Endometrial microvascular endothelial cells (primary cell): ENCODE data around the gene TMCO4. TPM values are rescaled to one million over a fixed set of nuclear protein-coding genes. Genes with fewer than 3 reads are reported as not detected.

Experiments used
- in situ Hi-C: cut with HindIII; loops from 2 replicates; pipeline ENCODE4 v1.10.0; 2017; ENCODE audit warnings: low sequenced_read_pairs, low pct_unique_long_range_greater_than_20kb; ENCODE audit errors: inconsistent ontology term
- total RNA-seq: library from RNA; depleted of rRNA; stranded (reverse); fragments of >200 nt; gene quantifications from one replicate; pipeline ENCODE4 v1.2.3, GENCODE V29; 2015; ENCODE audit errors: inconsistent ontology term

Gene TMCO4
- total RNA-seq, 1 donor from 2014 or later, result 18.0 TPM

DNA sequence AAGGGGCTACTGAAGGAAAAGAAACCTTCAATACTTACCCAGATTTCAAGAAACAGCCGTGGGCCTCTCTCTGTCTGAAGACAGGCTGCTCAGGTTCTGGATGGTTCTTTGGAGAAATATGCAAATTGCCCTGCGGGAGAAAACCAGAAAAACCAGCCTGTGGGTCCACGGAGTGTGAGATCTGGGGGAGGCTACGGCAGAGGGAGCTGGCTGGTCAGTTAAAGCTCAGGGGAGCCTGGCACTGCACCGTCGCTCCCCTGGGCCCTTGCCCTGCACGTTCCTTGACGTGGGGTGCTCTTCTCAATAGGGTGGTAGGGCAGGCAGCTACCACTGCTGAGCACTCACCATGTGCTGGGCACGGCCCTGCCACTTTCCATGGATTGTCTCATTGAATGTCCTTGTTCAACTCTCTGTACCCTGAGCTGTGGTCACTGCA is 12.7 kb downstream of the TMCO4 start:
- in situ Hi-C loops, result no loop called here

DNA sequence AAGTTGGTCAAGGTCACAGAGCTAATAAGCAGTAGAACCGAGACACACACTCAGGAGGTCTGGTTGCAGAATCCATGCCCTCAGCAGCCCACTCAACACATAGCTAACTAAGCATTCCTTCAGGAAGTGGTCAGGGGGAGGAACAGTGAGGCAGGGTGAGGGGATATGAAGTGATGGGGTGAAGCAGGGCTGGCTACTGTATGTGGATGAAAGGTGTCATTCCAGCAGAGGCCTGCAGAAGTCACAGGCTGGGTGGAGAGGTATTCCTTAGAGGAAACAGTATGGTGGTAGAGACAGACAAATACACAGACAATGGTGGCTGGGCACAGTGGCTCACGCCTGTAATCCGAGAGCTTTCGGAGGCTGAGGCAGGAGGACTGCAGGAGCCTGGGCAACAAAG is 14.1 kb downstream of the TMCO4 start:
- in situ Hi-C loops, result no loop called here

DNA sequence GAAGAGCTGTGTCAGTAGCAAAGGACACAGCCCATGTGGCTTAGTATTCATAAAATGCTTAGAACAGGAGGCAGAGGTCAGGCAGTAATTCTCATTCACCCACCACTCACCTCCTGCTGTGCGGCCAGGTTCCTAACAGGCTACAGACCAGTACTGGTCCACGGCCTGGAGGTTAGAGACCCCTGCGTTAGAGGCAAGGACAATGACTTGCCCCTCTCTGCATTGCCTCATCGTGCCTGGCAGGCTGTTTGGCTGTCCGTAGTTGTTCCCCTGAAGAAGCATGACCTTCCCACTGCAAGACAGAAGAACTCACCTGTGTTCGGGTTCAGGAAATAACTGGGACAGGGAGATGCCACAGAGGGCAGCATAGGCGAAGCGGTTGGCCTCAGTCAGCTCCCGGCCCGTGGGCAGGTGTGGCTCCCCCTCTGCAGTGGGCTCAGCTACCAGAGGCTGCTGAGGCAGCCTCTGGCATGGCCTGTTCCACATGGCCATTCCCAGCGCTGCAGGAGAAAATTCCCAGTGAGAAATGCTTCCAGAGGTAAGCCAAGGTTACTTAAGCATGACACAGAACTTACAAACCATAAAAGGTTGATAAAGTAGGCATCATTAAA is 19.3 kb downstream of the TMCO4 start:
- in situ Hi-C loops, result no loop called here

DNA sequence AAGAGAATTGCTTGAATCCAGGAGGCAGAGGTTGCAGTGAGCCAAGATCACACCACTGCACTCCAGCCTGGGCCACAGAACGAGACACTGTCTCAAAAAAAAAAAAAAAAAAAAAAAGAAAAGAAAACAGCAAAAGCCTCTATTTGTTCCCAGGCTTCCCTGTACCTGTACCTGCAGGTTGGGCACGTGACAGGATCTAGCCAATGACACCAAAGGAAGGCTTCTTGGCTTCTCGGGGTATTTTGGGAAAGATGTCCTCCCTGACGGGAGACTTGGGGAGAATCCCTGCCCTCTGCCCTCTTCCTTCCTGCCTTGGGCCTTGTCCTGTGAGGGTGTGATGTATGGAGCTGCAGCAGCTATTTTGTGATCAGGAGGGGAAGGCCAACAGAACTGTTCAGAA is 22.8 kb downstream of the TMCO4 start:
- in situ Hi-C loops, result no loop called here

DNA sequence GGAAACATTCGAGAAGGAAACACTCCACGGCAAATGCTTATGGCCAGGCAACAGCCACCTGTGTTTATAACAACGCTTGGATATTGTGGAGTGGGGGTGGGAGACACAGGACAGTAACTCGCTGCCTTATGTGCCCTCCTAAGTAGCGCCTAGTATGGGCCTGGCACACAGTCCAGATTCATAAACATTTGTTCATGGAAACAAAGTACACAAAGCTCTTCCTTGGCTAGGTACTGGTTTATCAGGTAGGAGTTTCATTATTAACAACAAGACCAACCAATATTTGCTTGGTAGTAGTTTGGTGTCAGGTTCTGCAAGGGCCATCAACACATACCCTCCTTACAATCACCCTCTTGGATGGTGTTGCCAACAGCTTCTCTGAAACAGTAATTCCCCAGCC is 23.4 kb downstream of the TMCO4 start:
- in situ Hi-C loops, result no loop called here

DNA sequence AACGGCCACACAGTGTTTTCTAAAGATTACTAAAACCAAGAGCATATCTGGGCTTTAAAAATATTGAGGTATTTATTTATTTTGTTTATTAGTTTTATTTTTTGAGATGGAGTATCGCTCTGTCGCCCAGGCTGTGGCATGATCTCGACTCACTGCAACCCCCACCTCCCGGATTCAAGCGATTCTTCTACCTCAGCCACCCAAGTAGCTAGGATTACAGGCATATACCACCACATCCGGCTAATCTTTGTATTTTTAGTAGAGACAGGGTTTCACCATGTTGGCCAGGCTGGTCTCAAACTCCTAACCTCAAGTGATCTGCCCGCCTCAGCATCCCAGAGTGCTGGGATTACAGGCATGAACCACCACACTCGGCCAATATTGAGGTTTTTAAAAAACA is 23.9 kb downstream of the TMCO4 start:
- in situ Hi-C loops, result no loop called here

DNA sequence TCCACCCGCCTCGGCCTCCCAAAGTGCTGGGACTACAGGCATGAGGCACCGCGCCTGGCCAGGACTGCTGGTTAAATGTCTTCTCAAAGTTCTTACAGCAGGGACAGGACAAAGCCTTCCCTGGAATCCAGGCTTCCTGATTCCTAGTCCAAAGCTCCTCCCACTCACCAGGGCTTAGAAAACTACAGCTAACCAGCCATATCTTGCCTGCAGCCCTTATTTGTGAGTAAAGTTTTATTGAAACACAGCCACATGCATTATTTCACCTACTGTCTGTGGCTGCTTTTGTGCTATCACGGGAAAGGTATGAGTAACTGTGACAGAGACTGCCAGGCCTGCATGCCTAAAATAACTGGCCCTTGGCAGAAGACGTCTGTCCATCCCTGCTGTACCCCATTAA is 24.4 kb downstream of the TMCO4 start:
- in situ Hi-C loops, result no loop called here

DNA sequence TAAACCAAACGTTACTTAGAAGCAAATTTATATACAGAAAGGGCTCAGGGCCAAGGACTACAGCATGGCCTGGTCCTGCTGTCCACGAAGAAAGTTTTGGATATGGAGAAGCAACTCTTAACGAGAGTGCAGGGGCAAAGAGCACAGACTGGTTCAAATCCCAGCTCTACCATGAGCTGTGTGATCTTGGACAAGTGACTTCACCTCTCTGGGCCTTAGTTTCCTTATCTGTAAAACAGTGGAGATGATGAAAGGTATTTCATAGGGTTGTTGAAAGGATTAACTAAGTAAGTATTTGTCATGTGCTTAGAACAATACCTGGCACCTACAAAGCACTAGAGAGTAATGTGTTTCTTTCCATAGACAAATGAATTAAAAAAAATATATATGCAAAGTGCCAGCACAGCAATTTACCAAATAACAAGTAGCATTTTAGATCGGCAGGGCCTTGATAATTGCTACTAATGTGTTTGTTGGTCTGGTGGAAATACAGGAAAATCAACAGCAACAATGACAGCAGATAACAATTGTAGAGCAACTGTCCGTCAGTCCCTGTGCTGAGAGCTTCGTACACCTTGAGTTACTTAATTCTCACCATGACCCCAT is 25.4 kb downstream of the TMCO4 start:
- in situ Hi-C loops, result no loop called here

DNA sequence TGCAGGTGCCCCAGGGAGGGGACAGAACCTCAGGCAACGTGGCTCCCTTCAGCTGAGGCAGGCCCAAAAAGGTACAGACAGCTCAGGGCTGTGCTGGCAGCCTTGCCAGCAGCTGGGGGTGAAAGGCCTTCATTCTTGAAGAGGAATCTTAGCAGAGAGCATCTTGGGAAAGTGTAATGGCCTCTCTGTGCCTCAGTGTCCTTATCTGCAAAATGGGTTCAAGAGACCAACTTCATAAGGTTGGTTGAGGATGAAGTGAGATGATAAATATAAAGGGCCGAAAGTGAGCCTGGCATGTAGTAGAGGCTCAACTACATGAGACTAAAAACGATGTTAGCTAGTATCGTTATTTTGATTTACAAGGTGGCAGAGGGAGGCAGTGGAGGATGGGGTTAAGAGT is 26.2 kb downstream of the TMCO4 start:
- in situ Hi-C loops, result no loop called here

DNA sequence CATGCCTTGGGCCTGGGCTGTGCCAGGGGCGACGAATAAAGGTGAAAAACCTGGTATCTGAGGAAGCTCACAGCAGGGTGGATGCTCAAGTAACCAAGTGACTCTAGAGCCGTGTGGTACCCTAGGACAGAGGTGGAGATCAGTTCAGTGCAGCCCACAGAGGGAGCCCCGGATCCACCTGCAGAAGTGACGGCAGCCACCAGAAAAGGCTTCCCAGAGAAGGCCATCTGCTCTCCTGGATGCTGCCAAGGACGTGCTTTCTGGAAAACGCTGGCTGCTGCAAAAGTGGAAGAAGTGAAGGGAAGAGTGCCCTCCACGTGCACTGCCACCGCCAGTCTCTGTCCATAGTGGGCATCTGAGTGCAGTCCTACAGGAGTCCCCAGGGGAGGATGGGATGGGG is 27.7 kb downstream of the TMCO4 start:
- in situ Hi-C loops, result no loop called here

DNA sequence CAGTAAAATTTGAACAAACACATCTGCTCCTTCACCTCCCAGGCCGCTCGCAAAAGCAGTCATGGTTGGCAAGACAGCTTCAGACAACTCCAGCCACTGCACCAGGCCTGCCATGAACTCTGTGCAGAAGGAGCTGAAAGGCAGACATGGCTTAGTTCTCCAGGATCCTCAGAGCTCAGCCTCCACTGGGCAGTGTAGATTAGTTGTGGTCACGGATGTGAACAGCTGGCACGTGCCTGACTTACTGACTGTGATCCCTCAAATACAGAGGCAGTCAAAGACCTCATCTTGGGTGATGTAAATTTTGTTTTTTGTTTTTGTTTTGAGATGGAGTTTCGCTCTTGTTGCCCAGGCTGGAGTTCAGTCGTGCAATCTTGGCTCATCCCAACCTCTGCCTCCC is 28.4 kb downstream of the TMCO4 start:
- in situ Hi-C loops, result no loop called here

DNA sequence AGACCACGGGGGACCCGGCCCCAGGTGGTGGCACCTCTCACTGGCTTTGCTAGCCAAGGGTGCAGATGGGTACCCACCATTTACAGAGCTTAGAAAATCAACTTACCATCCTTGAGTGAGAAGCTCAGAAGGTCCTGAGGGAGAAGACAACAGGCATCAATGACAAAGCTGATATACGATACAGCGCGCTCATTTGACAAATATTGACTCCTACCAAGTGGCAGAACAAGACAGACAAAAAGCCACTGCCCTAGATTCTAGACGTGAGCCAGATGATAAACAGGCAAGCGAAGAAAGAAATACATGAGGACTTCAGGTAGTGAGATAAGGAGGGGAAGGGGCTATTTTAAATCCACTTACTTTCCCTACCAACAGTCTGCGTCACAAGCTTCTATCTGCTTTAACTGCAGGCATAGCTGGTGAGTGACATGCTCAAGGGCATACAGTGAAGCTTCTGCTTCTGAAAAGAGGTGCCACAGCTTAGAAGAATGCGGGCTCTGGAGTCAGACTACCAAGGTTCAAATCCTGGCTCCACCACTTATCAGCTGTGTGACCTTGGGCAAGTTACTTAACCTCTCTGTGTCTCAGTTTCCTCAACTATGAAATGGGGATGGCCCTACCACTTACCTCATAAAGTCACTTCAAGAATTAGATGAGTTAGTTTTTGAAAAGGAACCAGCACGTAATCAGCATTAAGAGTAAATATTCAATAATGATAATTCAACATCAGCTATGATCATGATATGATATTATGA is 29.1 kb downstream of the TMCO4 start:
- in situ Hi-C loops, result no loop called here

DNA sequence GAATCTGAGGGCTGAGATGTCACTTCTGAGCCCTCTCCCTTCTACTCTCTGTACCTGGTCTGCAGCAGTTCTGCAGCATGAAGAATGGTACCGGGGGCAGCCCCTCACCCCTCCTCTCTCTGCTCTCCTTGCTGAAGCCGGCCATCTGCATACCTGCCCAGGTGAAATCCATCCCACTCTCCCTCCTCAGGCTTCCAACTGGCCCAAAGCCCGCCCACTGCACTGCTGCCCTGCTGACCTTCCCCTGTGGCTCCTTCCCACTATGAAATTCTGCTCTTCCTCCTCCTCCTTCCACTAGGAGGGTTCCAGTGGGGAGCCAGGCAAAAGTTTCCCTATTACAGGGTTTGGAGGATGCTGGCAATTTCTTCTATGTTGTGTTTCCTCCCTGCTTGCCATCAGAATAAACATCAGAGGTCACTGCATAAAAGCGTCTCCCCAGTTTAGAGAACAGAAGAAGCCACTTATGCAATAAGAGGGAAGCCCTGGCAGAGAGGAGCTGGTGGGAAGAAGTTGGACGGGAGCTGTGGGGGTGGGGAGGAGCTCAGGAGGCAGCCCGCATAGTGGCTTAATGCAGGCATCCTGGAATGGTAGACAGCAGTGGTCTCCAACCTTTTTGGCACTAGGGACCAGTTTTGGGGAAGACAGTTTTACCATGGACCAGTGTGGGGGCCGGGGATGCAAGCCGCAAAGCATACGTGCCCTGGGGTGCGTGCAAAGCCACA is 30.3 kb downstream of the TMCO4 start:
- in situ Hi-C loops, result no loop called here

DNA sequence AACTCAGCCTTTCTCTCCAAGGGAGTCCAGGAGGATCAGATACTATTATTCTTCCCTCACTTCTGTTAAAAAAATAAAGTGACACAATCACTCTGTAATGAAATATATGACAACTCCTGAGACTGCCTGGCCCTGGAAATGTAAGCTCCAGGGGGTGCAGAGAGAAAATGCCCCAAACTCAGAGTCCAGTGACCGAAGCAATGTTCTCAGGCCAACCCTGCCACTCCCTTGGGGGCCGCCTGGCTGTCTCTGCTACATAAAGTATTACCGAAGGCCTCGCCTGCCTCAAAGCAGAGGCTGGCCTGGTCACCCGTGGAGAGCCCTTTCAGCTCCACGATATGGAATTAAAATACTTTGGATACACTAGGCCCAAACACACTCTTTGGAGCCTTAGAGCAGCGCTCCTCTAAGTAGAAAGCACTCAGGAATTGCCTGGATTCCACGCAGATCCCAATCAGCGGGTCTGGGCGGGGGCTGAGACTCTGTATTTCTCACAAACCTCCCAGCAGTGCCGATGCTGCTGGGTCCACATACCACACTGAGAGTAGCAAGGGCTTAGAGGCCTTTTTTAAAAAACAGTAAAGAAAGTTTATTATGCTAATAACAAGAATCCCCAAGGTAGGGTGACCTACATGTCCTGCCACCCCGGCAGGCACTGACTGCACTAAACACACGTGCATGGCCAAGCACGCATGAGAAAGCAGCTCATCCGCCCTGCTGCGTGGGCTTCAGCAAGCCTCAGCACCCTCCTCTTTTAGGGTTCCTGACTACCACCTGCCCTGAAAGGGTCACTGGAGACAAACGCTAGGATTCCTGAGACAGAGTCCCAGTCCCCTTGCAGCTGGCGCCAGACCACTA is 31.1 kb downstream of the TMCO4 start:
- in situ Hi-C loops, result no loop called here

DNA sequence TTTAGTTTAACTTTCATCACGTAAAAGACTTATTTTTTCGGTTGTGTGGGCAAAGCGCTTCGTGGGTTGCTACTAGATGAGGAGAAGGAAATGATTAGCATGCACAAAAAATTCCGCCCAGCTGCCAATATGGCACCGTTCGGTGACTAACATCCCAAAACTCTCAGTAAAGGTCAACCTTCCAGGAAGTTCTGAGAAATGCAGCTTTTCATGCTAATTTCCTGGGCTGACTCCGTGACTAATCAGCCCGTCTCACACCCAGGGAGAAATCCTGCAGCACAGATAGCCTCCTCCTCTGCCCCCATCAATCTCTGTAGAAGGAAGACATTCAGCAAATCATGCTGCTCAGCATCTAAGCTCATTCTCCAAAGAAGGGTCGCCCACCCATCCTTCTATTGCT is 34.1 kb downstream of the TMCO4 start:
- in situ Hi-C loops, result no loop called here

DNA sequence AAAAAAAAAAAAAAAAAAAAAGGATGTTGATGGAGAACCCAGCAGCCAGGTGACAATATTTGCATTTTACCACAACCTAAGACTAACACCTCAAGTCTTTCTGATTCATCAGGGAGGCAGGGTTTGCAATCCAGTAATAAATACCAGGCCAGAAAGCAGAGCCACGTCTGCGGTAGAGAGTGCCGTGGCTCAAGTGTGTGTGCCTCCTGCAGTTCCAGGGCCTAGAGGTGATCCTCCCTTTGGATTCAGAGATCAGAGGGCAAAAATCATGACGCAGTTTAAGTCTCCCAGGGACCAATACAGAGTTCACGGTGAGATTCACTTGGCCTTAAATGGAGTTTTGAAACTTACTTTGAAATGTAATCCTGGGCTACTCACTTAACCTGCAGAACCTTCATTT is 34.9 kb downstream of the TMCO4 start:
- in situ Hi-C loops, result no loop called here

DNA sequence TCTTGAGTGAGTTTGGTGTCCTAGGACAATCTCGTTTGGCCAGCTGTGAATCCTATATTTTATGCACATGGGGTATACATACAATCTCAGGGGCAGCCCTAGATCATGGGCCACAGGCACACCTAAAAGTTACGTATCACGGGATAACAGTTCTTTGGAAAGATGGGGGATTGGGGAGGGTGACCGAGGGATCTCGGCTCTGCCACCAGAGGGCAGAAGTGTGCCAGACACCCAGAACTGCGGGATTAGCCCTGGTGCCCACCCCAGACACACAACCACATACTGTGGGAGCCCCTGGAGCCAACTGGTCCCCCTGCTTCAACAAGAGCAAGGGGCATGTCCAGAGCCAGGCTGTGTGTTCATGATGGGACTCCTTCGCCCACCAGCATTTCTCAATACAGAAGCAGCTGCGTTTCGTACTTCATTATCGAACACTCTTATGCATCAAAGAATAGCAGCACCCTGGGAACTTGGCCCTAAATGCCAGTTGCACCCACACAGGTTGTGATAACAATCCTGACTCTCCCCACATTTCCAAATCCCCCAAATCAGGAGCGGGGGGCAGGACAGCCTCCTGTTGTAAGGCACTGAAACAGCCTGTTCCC is 37.4 kb downstream of the TMCO4 start:
- in situ Hi-C loops, result no loop called here

DNA sequence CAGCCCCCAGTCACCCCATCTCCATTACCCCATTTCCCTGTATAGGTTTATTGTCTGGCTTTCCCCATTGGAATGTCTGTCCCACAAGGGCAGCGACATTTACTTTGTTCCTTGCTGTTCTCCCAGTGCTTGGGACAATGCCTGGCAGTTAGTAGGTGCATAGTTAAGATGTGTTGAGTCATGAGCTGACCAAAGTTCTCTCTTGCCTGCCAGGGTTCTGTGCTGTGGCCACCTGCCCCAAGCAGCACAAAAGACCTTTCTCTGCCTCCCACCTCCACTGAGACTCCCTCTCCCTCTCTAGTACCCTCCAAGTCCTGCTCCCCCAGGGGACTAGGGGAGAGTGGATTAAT is 40.0 kb downstream of the TMCO4 start:
- in situ Hi-C loops, result no loop called here
